GM12878 (cell line): Measurements from ENCODE around the gene LIN37. TPM values are rescaled to one million over a fixed set of nuclear protein-coding genes. Genes with fewer than 3 reads are reported as not detected.

Experiments used
- ATF3 ChIP-seq: IDR thresholded peaks from 2 replicates; pipeline ENCODE4 v1.6.1; 2011; ENCODE audit warnings: low read depth, mild to moderate bottlenecking, low read length, moderate library complexity, borderline replicate concordance; ENCODE audit errors: extremely low read depth
- CREB1 ChIP-seq: IDR thresholded peaks from 2 replicates; pipeline ENCODE4 v1.6.1; 2012; ENCODE audit warnings: low read depth, mild to moderate bottlenecking, inconsistent platforms
- DPF2 ChIP-seq: fragments of 450-650 bp; IDR thresholded peaks from 2 replicates; pipeline ENCODE4 v1.6.1; 2017; ENCODE audit warnings: mild to moderate bottlenecking
- EGR1 ChIP-seq, 2 experiments: IDR thresholded peaks; 1 replicate in 1 of 2; 2 replicates in 1 of 2; pipeline ENCODE4 v1.6.1; 2011 to 2012; ENCODE audit warnings: low read depth in 2 of 2, low read length in 2 of 2, borderline replicate concordance in 1 of 2, mild to moderate bottlenecking in 1 of 2, moderate library complexity in 1 of 2
- HCFC1 ChIP-seq: fragments of 150-350 bp; IDR thresholded peaks from 2 replicates; pipeline ENCODE4 v1.6.1; 2014; ENCODE audit warnings: low read length
- HDGF ChIP-seq: fragments of 450-650 bp; IDR thresholded peaks from 2 replicates; pipeline ENCODE4 v1.6.1; 2016; ENCODE audit warnings: antibody characterized with exemption
- MTA3 ChIP-seq: IDR thresholded peaks from 2 replicates; pipeline ENCODE4 v1.6.1; 2012; ENCODE audit warnings: low read length, inconsistent platforms, borderline replicate concordance
- NFXL1 ChIP-seq: fragments of 450-650 bp; IDR thresholded peaks from 2 replicates; pipeline ENCODE4 v1.6.1; 2017; ENCODE audit warnings: antibody characterized with exemption, mild to moderate bottlenecking, borderline replicate concordance
- NKRF ChIP-seq: fragments of 450-650 bp; conservative IDR thresholded peaks from 2 replicates; pipeline ENCODE4 v1.6.1; 2017; ENCODE audit warnings: mild to moderate bottlenecking, moderate library complexity
- POLR2AphosphoS2 ChIP-seq: IDR thresholded peaks from 2 replicates; pipeline ENCODE4 v1.6.1; 2011; ENCODE audit warnings: low read depth, mild to moderate bottlenecking, low read length, improper control_type of control experiment, moderate library complexity
- POLR2AphosphoS5 ChIP-seq: IDR thresholded peaks from 2 replicates; pipeline ENCODE4 v1.6.1; 2011; ENCODE audit warnings: mild to moderate bottlenecking, low read length, inconsistent platforms
- RAD21 ChIP-seq: IDR thresholded peaks from 2 replicates; pipeline ENCODE4 v1.6.1; 2011; ENCODE audit warnings: mild to moderate bottlenecking, low read depth, low read length, moderate library complexity; ENCODE audit not compliant: insufficient read depth
- SREBF2 ChIP-seq: IDR thresholded peaks from 2 replicates; pipeline ENCODE4 v1.6.1; 2012; ENCODE audit warnings: mild to moderate bottlenecking, low read length
- SRF ChIP-seq, 2 experiments: IDR thresholded peaks; 2 replicates each; pipeline ENCODE4 v1.6.1; 2011; ENCODE audit warnings: low read depth in 2 of 2, low read length in 2 of 2, mild to moderate bottlenecking in 1 of 2, moderate library complexity in 1 of 2
- polyA plus RNA-seq, 11 experiments: library from polyadenylated mRNA; depleted of rRNA in 4 of 11; unstranded in 6 of 11; stranded (reverse) in 5 of 11; fragments of >200 nt; fragmentation: Nextera tagmentation in 4 of 11; fragmentation: Illumina TruSeq in 1 of 11; extraction: Ambion mirVana in 4 of 11; extraction: Trizol in 1 of 11; gene quantifications; 1 replicate in 1 of 11; 2 replicates in 10 of 11; pipeline versions ENCODE4 v1.2.1 to v1.2.3, GENCODE V29; 2011 to 2016; ENCODE audit warnings: inconsistent platforms in 2 of 11, missing spikeins in 2 of 11, low read depth in 1 of 11
- total RNA-seq, 4 experiments: library from RNA; depleted of rRNA in 3 of 4; stranded (reverse); fragments of >200 nt in 3 of 4; fragmentation: Illumina TruSeq in 1 of 4; extraction: Trizol in 1 of 4; gene quantifications; 2 replicates each; pipeline versions ENCODE4 v1.2.1 to v1.2.3, GENCODE V29; 2013 to 2021
- TF ChIP-seq, protein P1 (sequence below): IDR thresholded peaks from 2 replicates; pipeline ENCODE4 v1.6.1; 2011; ENCODE audit warnings: mild to moderate bottlenecking, low read depth, low read length, moderate library complexity; ENCODE audit not compliant: insufficient replicate concordance
- TF ChIP-seq, protein P2 (sequence below): IDR thresholded peaks from 2 replicates; pipeline ENCODE4 v1.6.1; 2012; ENCODE audit warnings: low read depth, low read length, improper control_type of control experiment
- TF ChIP-seq, protein P3 (sequence below): fragments of 450-650 bp; IDR thresholded peaks from 2 replicates; pipeline ENCODE4 v1.6.1; 2017; ENCODE audit warnings: mild to moderate bottlenecking, moderate library complexity
- TF ChIP-seq, protein P4 (sequence below): fragments of 450-650 bp; IDR thresholded peaks from 2 replicates; pipeline ENCODE4 v1.6.1; 2016; ENCODE audit warnings: mild to moderate bottlenecking

Gene LIN37
- total and polyA plus RNA-seq, 10 of the 15 experiments (the other 5 are each of a cell fraction or from before 2014, with no cell fraction given) = 0.69 to 11.9 (median 7.6) TPM

GRCh38 chr19:35716801-35717664 is 31.3 kb upstream of the LIN37 start (continued):
- TF ChIP-seq, protein P1, sequence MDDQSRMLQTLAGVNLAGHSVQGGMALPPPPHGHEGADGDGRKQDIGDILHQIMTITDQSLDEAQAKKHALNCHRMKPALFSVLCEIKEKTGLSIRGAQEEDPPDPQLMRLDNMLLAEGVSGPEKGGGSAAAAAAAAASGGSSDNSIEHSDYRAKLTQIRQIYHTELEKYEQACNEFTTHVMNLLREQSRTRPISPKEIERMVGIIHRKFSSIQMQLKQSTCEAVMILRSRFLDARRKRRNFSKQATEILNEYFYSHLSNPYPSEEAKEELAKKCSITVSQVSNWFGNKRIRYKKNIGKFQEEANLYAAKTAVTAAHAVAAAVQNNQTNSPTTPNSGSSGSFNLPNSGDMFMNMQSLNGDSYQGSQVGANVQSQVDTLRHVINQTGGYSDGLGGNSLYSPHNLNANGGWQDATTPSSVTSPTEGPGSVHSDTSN = no peak
- peak; percentile 40; the same call in 1 of the 2 replicates for TF ChIP-seq NKRF
- no peak; the same call in 1 of the 2 replicates for TF ChIP-seq POLR2AphosphoS5
- TF ChIP-seq EGR1 (IDR thresholded peaks at IDR 0.05; ENCODE audit: borderline replicate concordance in 1 of 2, low read depth in 2 of 2, low read length in 2 of 2) = peak; percentile 69 to 93
- peak; percentile 94 for TF ChIP-seq HCFC1
- peak; percentile 88; the same call in 1 of the 2 replicates for TF ChIP-seq HDGF
- peak; percentile 52 for TF ChIP-seq RAD21
- TF ChIP-seq SRF (IDR thresholded peaks at IDR 0.05; ENCODE audit: low read depth in 2 of 2, low read length in 2 of 2) = 0 out of 4 replicates have a peak, but pooled peaks of 1 of the 2 experiments have one; percentile 9
- TF ChIP-seq CREB1 = peak; percentile 61; the same call in 1 of the 2 replicates
- TF ChIP-seq SREBF2 = no peak
- TF ChIP-seq, protein P2, sequence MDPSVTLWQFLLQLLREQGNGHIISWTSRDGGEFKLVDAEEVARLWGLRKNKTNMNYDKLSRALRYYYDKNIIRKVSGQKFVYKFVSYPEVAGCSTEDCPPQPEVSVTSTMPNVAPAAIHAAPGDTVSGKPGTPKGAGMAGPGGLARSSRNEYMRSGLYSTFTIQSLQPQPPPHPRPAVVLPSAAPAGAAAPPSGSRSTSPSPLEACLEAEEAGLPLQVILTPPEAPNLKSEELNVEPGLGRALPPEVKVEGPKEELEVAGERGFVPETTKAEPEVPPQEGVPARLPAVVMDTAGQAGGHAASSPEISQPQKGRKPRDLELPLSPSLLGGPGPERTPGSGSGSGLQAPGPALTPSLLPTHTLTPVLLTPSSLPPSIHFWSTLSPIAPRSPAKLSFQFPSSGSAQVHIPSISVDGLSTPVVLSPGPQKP = peak; percentile 66; the same call in 1 of the 2 replicates
- peak; percentile 12; the same call in 1 of the 2 replicates for TF ChIP-seq MTA3
- TF ChIP-seq, protein P3, sequence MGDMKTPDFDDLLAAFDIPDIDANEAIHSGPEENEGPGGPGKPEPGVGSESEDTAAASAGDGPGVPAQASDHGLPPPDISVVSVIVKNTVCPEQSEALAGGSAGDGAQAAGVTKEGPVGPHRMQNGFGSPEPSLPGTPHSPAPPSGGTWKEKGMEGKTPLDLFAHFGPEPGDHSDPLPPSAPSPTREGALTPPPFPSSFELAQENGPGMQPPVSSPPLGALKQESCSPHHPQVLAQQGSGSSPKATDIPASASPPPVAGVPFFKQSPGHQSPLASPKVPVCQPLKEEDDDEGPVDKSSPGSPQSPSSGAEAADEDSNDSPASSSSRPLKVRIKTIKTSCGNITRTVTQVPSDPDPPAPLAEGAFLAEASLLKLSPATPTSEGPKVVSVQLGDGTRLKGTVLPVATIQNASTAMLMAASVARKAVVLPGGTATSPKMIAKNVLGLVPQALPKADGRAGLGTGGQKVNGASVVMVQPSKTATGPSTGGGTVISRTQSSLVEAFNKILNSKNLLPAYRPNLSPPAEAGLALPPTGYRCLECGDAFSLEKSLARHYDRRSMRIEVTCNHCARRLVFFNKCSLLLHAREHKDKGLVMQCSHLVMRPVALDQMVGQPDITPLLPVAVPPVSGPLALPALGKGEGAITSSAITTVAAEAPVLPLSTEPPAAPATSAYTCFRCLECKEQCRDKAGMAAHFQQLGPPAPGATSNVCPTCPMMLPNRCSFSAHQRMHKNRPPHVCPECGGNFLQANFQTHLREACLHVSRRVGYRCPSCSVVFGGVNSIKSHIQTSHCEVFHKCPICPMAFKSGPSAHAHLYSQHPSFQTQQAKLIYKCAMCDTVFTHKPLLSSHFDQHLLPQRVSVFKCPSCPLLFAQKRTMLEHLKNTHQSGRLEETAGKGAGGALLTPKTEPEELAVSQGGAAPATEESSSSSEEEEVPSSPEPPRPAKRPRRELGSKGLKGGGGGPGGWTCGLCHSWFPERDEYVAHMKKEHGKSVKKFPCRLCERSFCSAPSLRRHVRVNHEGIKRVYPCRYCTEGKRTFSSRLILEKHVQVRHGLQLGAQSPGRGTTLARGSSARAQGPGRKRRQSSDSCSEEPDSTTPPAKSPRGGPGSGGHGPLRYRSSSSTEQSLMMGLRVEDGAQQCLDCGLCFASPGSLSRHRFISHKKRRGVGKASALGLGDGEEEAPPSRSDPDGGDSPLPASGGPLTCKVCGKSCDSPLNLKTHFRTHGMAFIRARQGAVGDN = peak; percentile 3; the same call in 1 of the 2 replicates
- TF ChIP-seq, protein P4, sequence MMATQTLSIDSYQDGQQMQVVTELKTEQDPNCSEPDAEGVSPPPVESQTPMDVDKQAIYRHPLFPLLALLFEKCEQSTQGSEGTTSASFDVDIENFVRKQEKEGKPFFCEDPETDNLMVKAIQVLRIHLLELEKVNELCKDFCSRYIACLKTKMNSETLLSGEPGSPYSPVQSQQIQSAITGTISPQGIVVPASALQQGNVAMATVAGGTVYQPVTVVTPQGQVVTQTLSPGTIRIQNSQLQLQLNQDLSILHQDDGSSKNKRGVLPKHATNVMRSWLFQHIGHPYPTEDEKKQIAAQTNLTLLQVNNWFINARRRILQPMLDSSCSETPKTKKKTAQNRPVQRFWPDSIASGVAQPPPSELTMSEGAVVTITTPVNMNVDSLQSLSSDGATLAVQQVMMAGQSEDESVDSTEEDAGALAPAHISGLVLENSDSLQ = 0 out of 2 replicates have a peak, but pooled peaks have one; percentile 25
- peak; percentile 92; the same call in 1 of the 2 replicates for TF ChIP-seq POLR2AphosphoS2
- no peak for TF ChIP-seq ATF3
- peak; percentile 93; the same call in 1 of the 2 replicates for TF ChIP-seq NFXL1
- TF ChIP-seq DPF2 = peak; percentile 52; the same call in 1 of the 2 replicates
